Measurements from ENCODE around the gene MMD2.

Gene MMD2

DNA sequence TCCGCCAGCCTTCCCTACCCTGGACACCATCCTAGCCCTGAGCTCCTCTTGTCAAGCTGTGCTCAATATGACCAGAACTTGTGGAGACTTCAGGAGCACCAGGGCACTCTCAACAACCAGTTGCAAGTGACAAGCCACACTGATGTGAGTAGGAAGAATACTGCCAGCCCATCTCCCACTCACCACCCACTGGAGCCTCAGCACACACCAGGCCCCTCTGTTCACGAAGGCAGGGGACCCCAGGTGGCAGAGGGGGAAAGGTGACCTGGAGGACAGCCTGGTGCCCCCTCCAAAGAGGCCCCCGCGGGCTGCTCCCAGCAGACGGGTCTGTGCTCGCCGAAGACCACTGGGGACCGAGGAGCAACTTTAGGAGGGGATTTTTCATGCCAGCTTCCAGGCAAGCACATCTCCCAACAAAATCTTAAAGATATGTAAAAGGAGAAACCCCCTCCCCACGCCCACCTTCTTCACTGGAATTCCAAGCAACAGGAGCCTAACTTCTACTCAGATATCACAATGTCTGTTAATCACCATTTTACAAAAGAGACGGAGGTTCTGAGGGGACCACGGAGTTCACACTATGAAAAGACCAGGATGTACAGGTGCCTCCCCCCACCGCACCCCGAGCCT is 1.0 kb downstream of the MMD2 start:
- no peak for DNase-seq

DNA sequence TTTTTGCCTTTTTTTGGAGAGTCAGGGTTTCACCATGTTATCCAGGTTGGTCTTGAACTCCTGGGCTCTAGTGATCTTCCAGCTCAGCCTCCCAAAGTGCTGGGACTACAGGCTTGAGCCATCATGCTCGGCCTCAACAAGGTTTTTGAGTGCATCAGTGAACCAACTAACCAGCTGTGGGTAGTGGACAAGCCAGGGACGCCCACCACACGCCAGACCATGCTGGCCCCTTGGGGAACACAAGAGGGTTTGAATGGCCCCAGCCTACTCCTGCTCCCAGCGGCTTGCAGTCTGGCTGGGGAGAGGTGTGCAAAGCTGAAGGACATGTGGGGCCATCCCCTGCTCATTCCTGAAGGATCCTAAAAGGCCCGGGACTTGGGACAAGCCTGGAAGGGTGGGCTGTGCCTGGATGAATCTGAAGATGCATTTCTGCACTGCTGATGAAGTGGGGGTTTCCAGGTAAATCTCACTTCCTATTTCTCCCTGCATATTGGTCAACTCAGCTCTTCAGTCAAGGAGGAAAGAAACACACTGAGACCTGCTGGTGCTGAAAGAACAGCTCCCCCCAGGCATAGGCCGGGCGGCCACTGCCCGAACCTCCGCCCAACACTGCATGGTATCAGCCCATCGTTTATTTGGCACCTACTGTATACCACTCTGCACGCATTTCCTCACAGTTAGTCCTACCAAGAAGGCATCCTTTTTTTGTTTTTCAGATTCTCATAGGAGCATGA is 6.9 kb downstream of the MMD2 start:
- no peak for DNase-seq

DNA sequence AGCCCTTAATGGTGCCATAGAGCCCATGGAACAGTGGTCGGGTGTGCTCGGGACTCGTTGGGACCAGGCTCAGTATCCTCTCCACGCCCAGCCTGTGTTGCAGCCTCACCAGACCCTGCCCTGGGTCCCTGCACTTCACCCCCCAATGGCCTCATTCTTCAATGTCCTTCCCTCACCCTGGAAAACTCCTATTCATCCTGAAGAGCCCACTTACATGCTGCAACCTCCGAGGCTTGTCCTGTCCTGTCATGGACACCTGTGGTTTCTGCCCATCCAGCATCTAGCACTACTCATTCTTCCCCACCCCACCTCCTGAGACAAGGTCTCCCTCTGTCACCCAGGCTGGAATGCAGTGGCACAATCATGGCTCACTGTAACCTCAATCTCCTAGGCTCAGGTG is 7.7 kb downstream of the MMD2 start:
- DNase-seq = no peak

- no peak for DNase-seq
Observed at GRCh38 chr7:4948402-4948801, 10.6 kb downstream of the MMD2 start.

GRCh38 chr7:4945949-4946348 is 13.0 kb downstream of the MMD2 start:
- DNase-seq = no peak

- no peak for DNase-seq
Observed at GRCh38 chr7:4944939-4945338, 14.0 kb downstream of the MMD2 start.

DNA sequence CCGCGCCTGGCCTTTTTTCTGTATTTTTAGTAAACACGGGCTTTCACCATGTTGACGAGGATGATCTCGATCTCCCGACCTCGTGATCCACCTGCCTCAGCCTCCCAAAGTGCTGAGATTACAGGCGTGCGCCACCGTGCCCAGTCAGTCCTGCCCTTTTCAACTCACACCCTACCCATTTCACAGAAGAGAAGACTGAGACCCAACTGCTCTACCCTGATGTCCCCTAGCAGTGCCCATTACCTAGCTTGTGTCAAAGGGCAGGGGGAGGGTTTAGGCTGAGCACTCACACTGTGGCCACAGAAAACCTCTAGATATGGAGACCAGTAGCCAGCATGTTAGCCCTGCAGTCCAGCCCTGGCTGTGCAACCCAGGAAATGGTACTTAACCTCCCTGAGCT is 15.7 kb downstream of the MMD2 start:
- DNase-seq = no peak

- no peak for DNase-seq
Observed at GRCh38 chr7:4939971-4940728, 18.8 kb downstream of the MMD2 start.

- DNase-seq = no peak
Observed at GRCh38 chr7:4937411-4937810, 21.6 kb downstream of the MMD2 start.

GRCh38 chr7:4934419-4935025 is 24.5 kb downstream of the MMD2 start:
- no peak for DNase-seq

DNA sequence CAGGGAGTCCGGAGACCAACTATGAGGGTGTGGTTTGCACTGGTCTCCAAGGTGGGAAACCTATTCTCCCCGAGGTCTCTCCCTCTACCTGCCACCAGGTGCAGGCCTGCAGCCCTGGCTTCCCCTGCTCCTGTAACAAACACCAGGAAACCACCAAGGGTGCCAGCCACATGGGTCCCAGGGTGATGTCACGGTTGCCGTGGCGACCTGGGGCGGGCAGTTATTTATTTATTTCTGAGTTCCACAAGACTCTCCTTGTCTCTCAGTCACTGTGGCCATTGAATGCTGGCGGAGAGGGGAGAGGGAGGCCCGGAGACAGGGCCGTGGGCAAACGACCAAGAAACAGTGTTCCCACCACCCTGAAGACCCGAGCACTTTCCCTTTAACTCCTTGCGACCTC is 27.0 kb downstream of the MMD2 start:
- DNase-seq = peak; percentile 91

GRCh38 chr7:4929005-4929404 is 30.0 kb downstream of the MMD2 start:
- no peak for DNase-seq

- DNase-seq = no peak
Observed at GRCh38 chr7:4928445-4928844, 30.5 kb downstream of the MMD2 start.

- no peak for DNase-seq
Observed at GRCh38 chr7:4919969-4920766, 38.8 kb downstream of the MMD2 start.

DNA sequence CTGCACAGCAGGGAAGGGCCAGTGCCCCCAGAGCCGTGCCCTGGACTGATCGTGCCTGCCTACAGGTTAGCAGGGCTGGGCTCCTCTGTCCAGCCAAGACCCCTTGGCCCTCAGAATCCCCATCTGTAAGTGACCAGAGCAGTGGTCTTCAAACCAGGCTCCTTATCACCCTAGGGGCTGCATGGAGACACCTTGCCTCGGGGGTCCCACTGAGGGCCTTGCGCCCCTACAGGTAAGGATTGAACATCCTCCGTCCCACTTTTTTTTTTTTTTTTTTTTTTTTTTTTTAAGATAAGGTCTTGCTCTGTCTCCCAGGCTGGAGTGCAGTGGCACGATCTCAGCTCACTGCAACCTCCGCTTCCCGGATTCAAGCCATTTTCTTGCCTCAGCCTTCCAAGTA is 42.9 kb downstream of the MMD2 start:
- DNase-seq = no peak

DNA sequence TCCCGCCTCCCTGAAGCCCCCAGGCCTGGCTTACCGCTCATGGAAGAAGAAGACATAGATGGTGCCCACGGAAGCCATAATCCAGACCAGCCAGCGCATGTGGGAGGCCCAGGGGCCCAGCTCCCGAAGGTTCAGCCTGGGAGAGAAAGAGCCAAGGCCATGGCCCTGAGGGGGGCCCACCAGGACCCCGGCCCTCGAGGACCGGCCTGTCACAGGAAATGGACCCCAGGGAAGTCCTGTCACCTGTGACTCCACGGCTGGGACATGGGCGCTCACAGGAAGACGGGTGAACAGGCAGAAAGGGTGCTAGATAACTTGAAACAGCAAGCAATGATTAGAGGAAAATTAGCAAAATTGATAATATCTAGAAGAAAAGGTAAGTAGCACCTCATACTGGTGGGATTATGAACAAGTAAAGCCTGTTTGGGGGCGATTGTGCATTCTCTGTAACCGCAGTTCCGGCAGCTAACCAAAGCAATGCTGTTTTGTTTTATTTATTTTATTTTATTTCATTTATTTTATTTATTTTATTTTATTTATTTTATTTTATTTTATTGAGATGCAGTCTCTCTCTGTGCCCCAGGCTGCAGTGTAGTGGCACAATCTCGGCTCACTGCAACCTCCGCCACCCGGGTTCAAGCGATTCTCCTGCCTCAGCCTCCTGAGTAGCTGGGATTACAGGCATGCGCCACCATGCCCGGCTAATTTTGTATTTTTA is 47.7 kb downstream of the MMD2 start:
- DNase-seq = no peak

- no peak for DNase-seq
Observed at GRCh38 chr7:4906682-4907081, 52.3 kb downstream of the MMD2 start.

DNA sequence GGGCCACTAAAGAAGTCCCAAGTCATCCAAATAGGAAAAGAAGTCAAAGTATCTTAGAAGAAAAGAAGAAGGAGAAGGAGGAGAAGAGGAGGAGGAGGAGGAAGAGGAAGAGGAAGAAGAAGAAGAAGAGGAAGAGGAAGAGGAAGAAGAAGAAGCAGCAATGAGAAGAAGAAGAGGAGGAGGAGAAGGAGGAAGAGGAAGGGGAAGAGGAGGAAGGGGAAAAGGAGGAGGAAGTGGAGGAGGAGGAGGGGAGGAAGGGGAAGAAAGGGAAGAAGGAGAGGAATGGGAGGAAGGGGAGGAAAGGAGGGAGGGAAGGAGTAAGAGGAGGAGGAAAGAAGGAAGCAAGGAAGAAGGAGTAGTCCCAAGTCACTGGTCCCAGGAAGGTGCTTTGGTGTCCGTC is 53.8 kb downstream of the MMD2 start:
- DNase-seq = no peak

DNA sequence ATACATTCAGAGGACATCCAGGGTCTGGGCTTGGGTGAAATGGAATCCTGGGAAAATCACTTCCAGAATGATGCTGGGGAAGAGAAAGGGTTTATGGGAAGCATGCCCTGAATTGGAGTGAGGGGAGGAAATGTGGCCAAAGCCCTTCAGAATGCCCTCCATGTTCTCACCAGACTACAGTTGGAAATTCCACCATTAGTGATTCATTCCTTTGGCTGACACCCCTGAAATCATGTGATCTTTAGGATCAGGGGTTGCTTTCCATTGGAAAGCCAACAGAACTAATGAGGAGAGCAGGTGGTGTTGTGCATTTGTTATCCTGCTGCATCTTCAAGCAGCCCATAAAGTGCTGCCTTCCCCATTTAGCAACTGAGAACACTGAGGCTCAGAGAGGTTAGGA is 54.6 kb downstream of the MMD2 start:
- DNase-seq = no peak

DNA sequence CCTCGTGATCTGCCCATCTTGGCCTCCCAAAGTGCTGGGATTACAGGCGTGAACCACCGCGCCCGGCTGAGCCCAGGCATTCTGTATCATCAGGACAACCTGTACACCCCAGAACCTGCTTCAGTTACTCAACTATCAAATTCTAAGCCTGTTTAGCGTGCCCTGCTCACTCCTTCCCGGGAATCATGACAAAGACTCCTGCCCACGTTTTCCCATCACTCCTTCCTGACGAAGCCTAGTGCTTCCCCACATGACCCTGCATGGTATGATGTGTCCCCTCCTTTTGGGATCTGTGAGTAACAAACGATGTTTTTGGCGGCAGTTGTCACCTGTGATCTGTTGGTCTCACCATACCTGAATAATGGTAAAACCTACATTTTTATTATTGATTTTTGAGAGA is 63.2 kb downstream of the MMD2 start:
- no peak for DNase-seq

- DNase-seq = no peak
Observed at GRCh38 chr7:4894482-4894881, 64.5 kb downstream of the MMD2 start.

DNA sequence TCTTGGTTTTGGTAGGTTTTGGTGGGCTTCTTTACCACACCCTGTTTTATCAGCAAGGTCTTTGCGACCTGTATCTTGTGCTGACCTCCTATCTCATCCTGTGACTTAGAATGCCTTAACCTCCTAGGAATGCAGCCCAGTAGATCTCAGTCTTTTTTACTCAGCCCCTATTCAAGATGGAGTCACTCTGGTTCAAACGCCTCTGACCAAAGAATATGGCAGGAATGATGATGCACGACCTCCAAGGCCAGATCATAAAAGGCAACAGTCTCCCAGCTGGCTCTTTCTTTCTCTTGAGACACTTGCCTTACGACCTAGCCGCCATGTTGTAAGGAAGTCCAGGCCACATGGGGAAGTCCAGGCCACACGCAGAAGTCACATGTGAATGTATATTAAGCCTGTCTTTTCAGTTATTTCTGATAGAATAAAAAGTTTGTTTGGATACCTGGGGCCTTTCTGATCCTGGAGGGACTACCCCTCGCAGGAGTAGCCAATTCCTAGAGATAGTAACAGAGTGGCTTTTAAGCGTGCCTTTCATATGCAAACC is 65.0 kb downstream of the MMD2 start:
- DNase-seq = no peak

Measured in DMS153 (cell line).